Mucosa of stomach (tissue), 1 donor: ENCODE results near the gene HNRNPUL1.

Source experiments
- H3K27me3 ChIP-seq: one replicate; pipeline ENCODE4 v1.7.0; 2013; ENCODE audit warnings: mild to moderate bottlenecking, low read length; ENCODE audit not compliant: control insufficient read depth, insufficient read depth
- H3K36me3 ChIP-seq: one replicate; pipeline ENCODE4 v1.7.0; 2013; ENCODE audit warnings: low read length; ENCODE audit not compliant: control insufficient read depth, insufficient read depth
- H3K4me1 ChIP-seq: one replicate; pipeline ENCODE4 v1.7.0; 2013; ENCODE audit warnings: mild to moderate bottlenecking, low read length; ENCODE audit not compliant: control insufficient read depth, insufficient read depth
- H3K4me3 ChIP-seq: one replicate; pipeline ENCODE4 v1.7.0; 2013; ENCODE audit warnings: low read length
- H3K9ac ChIP-seq: one replicate; pipeline ENCODE4 v1.7.0; 2013; ENCODE audit warnings: mild to moderate bottlenecking, low read length, moderate library complexity
- H3K9me3 ChIP-seq: one replicate; pipeline ENCODE4 v1.7.0; 2013; ENCODE audit warnings: mild to moderate bottlenecking, low read length, moderate library complexity; ENCODE audit not compliant: control insufficient read depth
- donor health status: Pancreatic carcinoma.

The HNRNPUL1 gene

GRCh38 chr19:41263850-41264580, at the start of gene HNRNPUL1:
HNRNPUL1 (plus strand) TSS chr19:41264372; CDS start chr19:41264504, 132 bp downstream.
- Histone ChIP-seq H3K4me1 (peaks cover 25% of the 10 kb centered on the region), H3K4me3 (peak within 1 kb of the TSS; percentile 53), H3K9ac (peak within 1 kb of the TSS; percentile 98), H3K9me3 (no peaks in the 10 kb centered on the region), H3K36me3 (peaks cover 2% of the 10 kb centered on the region), H3K27me3 (no peaks in the 10 kb centered on the region)

- no peaks in the 10 kb centered on the region for H3K36me3 ChIP-seq
- H3K9ac ChIP-seq, result no peak overlapping the region
These were observed 46.4 kb upstream of the HNRNPUL1 start for GRCh38 chr19:41217741-41218140.

GRCh38 chr19:41218249-41218614, 45.9 kb upstream of the HNRNPUL1 start:
- Histone ChIP-seq H3K27me3 (peaks cover 29% of the 10 kb centered on the region), H3K36me3 (no peaks in the 10 kb centered on the region), H3K9ac (peak overlapping the region; percentile 70), H3K4me1 (peaks cover 6% of the 10 kb centered on the region), H3K4me3 (no peak overlapping the region), H3K9me3 (no peaks in the 10 kb centered on the region)

More at GRCh38 chr19:41217741-41218140, 46.4 kb upstream of the HNRNPUL1 start:
- Histone ChIP-seq H3K4me1 (peaks cover 6% of the 10 kb centered on the region), H3K4me3 (no peak overlapping the region), H3K27me3 (peaks cover 29% of the 10 kb centered on the region), H3K9me3 (no peaks in the 10 kb centered on the region)

- peaks cover 29% of the 10 kb centered on the region for H3K27me3 ChIP-seq
- peak within 1 kb of the TSS; percentile 70 for H3K9ac ChIP-seq
- no peaks in the 10 kb centered on the region for H3K36me3 ChIP-seq
- no peaks in the 10 kb centered on the region for H3K9me3 ChIP-seq
- peak within 1 kb of the TSS; percentile 25 for H3K4me3 ChIP-seq
- H3K4me1 ChIP-seq, result peaks cover 6% of the 10 kb centered on the region
These were observed 45.3 kb upstream of the HNRNPUL1 start, which contains the start of gene AXL for GRCh38 chr19:41218615-41219507. AXL (plus strand) TSS chr19:41219223; CDS start chr19:41219393, 170 bp downstream.

GRCh38 chr19:41219924-41220567, 44.1 kb upstream of the HNRNPUL1 start:
- Histone ChIP-seq H3K9ac (peak overlapping the region; percentile 70), H3K9me3 (no peaks in the 10 kb centered on the region), H3K4me1 (peaks cover 6% of the 10 kb centered on the region), H3K4me3 (peak overlapping the region; percentile 25), H3K27me3 (peaks cover 29% of the 10 kb centered on the region), H3K36me3 (no peaks in the 10 kb centered on the region)

GRCh38 chr19:41220811-41221210, 43.4 kb upstream of the HNRNPUL1 start:
- H3K27me3 ChIP-seq, result peaks cover 29% of the 10 kb centered on the region
- H3K9me3 ChIP-seq, result no peaks in the 10 kb centered on the region
- H3K4me3 ChIP-seq, result no peak overlapping the region
- peak overlapping the region; percentile 70 for H3K9ac ChIP-seq
- H3K4me1 ChIP-seq, result peaks cover 8% of the 10 kb centered on the region
- no peaks in the 10 kb centered on the region for H3K36me3 ChIP-seq

- no peaks in the 10 kb centered on the region for H3K36me3 ChIP-seq
- peaks cover 13% of the 10 kb centered on the region for H3K4me1 ChIP-seq
- no peaks in the 10 kb centered on the region for H3K9me3 ChIP-seq
- H3K9ac ChIP-seq, result no peak overlapping the region
- peaks cover 29% of the 10 kb centered on the region for H3K27me3 ChIP-seq
- H3K4me3 ChIP-seq, result no peak overlapping the region
These were observed 42.5 kb upstream of the HNRNPUL1 start for GRCh38 chr19:41221514-41222205.

- Histone ChIP-seq H3K9ac (no peak overlapping the region), H3K36me3 (no peaks in the 10 kb centered on the region), H3K9me3 (no peaks in the 10 kb centered on the region), H3K4me3 (no peak overlapping the region), H3K27me3 (peaks cover 29% of the 10 kb centered on the region), H3K4me1 (peaks cover 18% of the 10 kb centered on the region)
These were observed 41.9 kb upstream of the HNRNPUL1 start for GRCh38 chr19:41222240-41222639.

- H3K27me3 ChIP-seq, result peaks cover 24% of the 10 kb centered on the region
- peaks cover 18% of the 10 kb centered on the region for H3K4me1 ChIP-seq
- H3K9ac ChIP-seq, result no peak overlapping the region
- H3K4me3 ChIP-seq, result no peak overlapping the region
- H3K9me3 ChIP-seq, result no peaks in the 10 kb centered on the region
- H3K36me3 ChIP-seq, result no peaks in the 10 kb centered on the region
These were observed 40.5 kb upstream of the HNRNPUL1 start for GRCh38 chr19:41223431-41224234.

- H3K9me3 ChIP-seq, result no peaks in the 10 kb centered on the region
- H3K4me3 ChIP-seq, result no peak overlapping the region
- peaks cover 14% of the 10 kb centered on the region for H3K27me3 ChIP-seq
- H3K4me1 ChIP-seq, result peaks cover 12% of the 10 kb centered on the region
- H3K9ac ChIP-seq, result no peak overlapping the region
- no peaks in the 10 kb centered on the region for H3K36me3 ChIP-seq
These were observed 39.5 kb upstream of the HNRNPUL1 start for GRCh38 chr19:41224632-41225031.
